T-helper 17 cell (primary cell): Measurements from ENCODE around the gene GRID1. TPM values are rescaled to one million over a fixed set of nuclear protein-coding genes. Genes with fewer than 3 reads are reported as not detected.
"Not testable (repeated sequence)": the region's sequence is repeated elsewhere in the genome, so short reads cannot be mapped to it uniquely, and the experiment has no call there.

Source experiments
- ATAC-seq: fragments of 150-1000 bp; cut with Tn5 transposase; 2 replicates; pipeline ENCODE4 v1.10.0; 2021; ENCODE audit warnings: mild to moderate bottlenecking, moderate library complexity
- DNase-seq, 3 donors: peaks; one replicate each; pipeline versions ENCODE4 v3.0.0 to v3.0.0-alpha.2; 2020 to 2021
- H3K9me3 ChIP-seq: one replicate; pipeline ENCODE4 v1.7.0; 2013; ENCODE audit warnings: low read length, mild to moderate bottlenecking; ENCODE audit not compliant: control insufficient read depth, poor library complexity, severe bottlenecking
- H3K27ac Mint-ChIP-seq: one replicate; pipeline ENCODE4 v1.8.0; 2022; ENCODE audit warnings: mild to moderate bottlenecking, moderate library complexity, mixed read lengths
- H3K27me3 Mint-ChIP-seq: one replicate; pipeline ENCODE4 v1.8.0; 2022; ENCODE audit warnings: mixed read lengths
- H3K36me3 Mint-ChIP-seq: one replicate; pipeline ENCODE4 v1.8.0; 2022; ENCODE audit warnings: low read depth, mixed read lengths
- H3K4me1 Mint-ChIP-seq: one replicate; pipeline ENCODE4 v1.8.0; 2022; ENCODE audit warnings: mild to moderate bottlenecking, mixed read lengths
- H3K4me3 Mint-ChIP-seq: one replicate; pipeline ENCODE4 v1.8.0; 2022; ENCODE audit warnings: mild to moderate bottlenecking, moderate library complexity, mixed read lengths
- total RNA-seq, 4 donors: library from RNA in 2 of 4; stranded (reverse) in 2 of 4; gene quantifications; one replicate each; pipeline ENCODE4 v1.2.3 and lab custom pipeline; 2022 to 2026

Gene GRID1
- total RNA-seq, 2 donors from 2014 or later: not detected

GRCh38 chr10:85741626-85742300, 624.8 kb downstream of the GRID1 start:
- Mint-ChIP-seq H3K4me1 (no peaks in the 10 kb centered on the region), H3K36me3 (no peaks in the 10 kb centered on the region), H3K27ac (peak overlapping the region; percentile 12), H3K4me3 (peak overlapping the region; percentile 43), H3K27me3 (no peaks in the 10 kb centered on the region)
- H3K9me3 ChIP-seq: no peaks in the 10 kb centered on the region
- ATAC-seq (peak; percentile 51), DNase-seq (no peak)

DNA sequence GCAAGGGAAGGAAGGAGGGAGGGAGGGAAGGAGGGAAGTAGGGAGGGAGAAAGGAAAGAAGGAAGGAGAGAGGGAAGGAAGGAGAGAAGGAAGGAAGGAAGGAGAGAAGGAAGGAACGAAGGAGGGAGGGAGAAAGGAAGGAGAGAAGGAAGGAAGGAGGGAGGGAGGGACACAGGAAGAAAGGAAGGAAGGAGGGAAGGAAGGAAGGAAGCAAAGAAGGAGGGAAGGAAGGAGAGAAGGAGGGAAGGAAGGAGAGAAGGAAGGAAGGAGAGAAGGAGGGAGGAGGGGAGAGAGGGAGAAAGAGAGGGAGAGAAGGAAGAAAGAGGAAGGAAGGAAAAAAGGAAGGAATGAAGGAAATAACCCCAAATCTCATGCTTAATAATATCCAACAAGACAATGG, 630.6 kb downstream of the GRID1 start:
- H3K4me1 Mint-ChIP-seq: no peaks in the 10 kb centered on the region
- H3K27ac Mint-ChIP-seq: no peak overlapping the region
- DNase-seq (no peak), ATAC-seq (no peak)
- no peaks in the 10 kb centered on the region for H3K9me3 ChIP-seq
- no peak overlapping the region for H3K4me3 Mint-ChIP-seq
- H3K36me3 Mint-ChIP-seq: peaks cover 2% of the 10 kb centered on the region
- H3K27me3 Mint-ChIP-seq: peaks cover 6% of the 10 kb centered on the region

DNA sequence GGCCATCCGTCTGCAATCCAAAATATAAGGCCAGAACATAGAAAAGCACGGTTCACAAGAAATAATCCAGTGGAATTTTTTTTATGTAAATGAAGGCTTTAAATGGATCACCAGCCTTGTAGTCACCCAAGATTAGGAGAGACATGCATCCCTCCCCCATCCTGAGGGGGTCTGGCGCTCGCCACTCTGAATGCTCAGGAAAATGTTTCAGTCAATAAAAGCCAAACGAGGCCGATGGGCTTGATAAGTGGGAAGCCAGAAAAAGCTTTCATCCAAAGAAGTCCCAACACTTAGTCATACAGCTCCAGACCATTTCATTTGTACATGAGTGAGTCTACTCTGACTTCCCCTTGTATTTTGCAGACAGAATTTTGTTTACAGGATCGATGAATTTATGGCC, 631.8 kb downstream of the GRID1 start:
- ATAC-seq (no peak), DNase-seq (no peak)
- H3K27me3 Mint-ChIP-seq: peaks cover 6% of the 10 kb centered on the region
- no peak overlapping the region for H3K27ac Mint-ChIP-seq
- H3K9me3 ChIP-seq: no peaks in the 10 kb centered on the region
- H3K4me1 Mint-ChIP-seq: no peaks in the 10 kb centered on the region
- H3K36me3 Mint-ChIP-seq: peaks cover 2% of the 10 kb centered on the region
- H3K4me3 Mint-ChIP-seq: no peak overlapping the region

DNA sequence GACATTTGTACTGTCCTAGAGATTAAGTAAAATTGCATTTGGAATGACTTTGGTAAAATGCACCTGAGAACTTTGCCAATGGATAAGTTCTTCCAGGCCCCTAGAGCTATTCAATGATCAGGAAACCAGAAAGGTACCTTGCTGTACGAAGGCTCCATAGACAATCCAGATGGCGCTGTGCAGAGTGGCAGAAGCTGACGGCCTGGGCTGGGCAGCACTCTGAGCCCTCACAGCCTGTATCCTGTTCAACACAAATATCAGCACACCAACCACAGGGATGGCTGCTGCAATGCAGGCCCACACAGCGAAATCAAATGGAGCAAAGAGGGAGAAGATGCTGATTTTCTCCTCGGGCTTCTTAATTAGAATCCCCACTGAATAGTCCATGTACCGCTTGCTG, 642.4 kb downstream of the GRID1 start:
- H3K9me3 ChIP-seq: no peaks in the 10 kb centered on the region
- DNase-seq (no peak), ATAC-seq (no peak)
- Mint-ChIP-seq H3K36me3 (no peaks in the 10 kb centered on the region), H3K4me1 (no peaks in the 10 kb centered on the region), H3K27ac (no peak overlapping the region), H3K4me3 (no peak overlapping the region), H3K27me3 (no peaks in the 10 kb centered on the region)

GRCh38 chr10:85720931-85721590, 645.5 kb downstream of the GRID1 start:
- H3K9me3 ChIP-seq: no peaks in the 10 kb centered on the region
- no peaks in the 10 kb centered on the region for H3K4me1 Mint-ChIP-seq
- H3K27me3 Mint-ChIP-seq: peaks cover 5% of the 10 kb centered on the region
- ATAC-seq (no peak), DNase-seq (no peak)
- no peak overlapping the region for H3K4me3 Mint-ChIP-seq
- no peak overlapping the region for H3K27ac Mint-ChIP-seq
- no peaks in the 10 kb centered on the region for H3K36me3 Mint-ChIP-seq

- DNase-seq: no peak
- no peaks in the 10 kb centered on the region for H3K4me1 Mint-ChIP-seq
- H3K36me3 Mint-ChIP-seq: no peaks in the 10 kb centered on the region
- peaks cover 5% of the 10 kb centered on the region for H3K27me3 Mint-ChIP-seq
- no peak overlapping the region for H3K27ac Mint-ChIP-seq
- no peak overlapping the region for H3K4me3 Mint-ChIP-seq
- no peaks in the 10 kb centered on the region for H3K9me3 ChIP-seq
- ATAC-seq: no peak
These were observed 647.2 kb downstream of the GRID1 start for GRCh38 chr10:85719408-85719807.

DNA sequence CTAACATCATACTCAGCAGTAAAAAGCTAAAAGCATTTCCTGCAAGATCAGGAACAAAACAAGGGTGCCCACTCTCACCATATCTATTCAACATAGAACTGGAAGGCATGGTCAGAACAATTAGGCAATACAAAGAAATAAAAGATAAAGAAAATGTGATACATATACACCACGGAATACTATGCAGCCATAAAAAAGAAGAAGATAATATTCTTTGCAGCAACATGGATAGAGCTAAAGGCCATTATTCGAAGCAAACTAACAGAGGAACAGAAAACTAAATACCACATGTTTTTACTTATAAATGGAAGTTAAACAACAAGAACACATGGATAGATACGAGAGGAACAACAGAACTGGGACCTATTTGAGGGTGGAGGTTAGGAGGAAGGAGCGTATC, 652.7 kb downstream of the GRID1 start:
- ATAC-seq (no peak), DNase-seq (no peak)
- H3K4me3 Mint-ChIP-seq: no peak overlapping the region
- no peaks in the 10 kb centered on the region for H3K36me3 Mint-ChIP-seq
- H3K4me1 Mint-ChIP-seq: no peaks in the 10 kb centered on the region
- no peaks in the 10 kb centered on the region for H3K9me3 ChIP-seq
- no peak overlapping the region for H3K27ac Mint-ChIP-seq
- peaks cover 5% of the 10 kb centered on the region for H3K27me3 Mint-ChIP-seq

- Mint-ChIP-seq H3K4me1 (no peaks in the 10 kb centered on the region), H3K4me3 (no peak overlapping the region), H3K36me3 (no peaks in the 10 kb centered on the region), H3K27me3 (peaks cover 9% of the 10 kb centered on the region), H3K27ac (no peak overlapping the region)
- DNase-seq: no peak
- no peak for ATAC-seq
- no peaks in the 10 kb centered on the region for H3K9me3 ChIP-seq
These were observed 663.8 kb downstream of the GRID1 start for GRCh38 chr10:85702768-85703167.

DNA sequence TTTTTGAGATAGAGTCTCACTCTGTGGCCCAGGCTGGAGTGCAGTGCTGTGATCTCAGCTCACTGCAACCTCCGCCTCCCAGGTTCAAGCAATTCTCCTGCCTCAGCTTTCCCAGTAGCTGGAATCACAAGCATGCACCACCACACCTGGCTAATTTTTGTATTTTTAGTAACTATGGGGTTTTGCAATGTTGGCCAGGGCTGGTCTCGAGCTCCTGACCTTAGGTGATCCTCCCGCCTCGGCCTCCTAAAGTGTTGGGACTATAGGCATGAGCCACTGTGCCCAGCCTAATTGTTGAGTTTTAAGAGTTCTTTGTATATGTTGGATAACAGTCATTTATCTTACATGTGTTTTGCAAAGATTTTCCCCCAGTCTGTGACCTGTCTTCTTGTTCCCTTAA, 667.5 kb downstream of the GRID1 start:
- not testable (repeated sequence) for DNase-seq, H3K9me3 ChIP-seq, H3K36me3 Mint-ChIP-seq, H3K27ac Mint-ChIP-seq, ATAC-seq, H3K4me3 Mint-ChIP-seq, H3K4me1 Mint-ChIP-seq
- H3K27me3 Mint-ChIP-seq: peaks cover 14% of the 10 kb centered on the region

DNA sequence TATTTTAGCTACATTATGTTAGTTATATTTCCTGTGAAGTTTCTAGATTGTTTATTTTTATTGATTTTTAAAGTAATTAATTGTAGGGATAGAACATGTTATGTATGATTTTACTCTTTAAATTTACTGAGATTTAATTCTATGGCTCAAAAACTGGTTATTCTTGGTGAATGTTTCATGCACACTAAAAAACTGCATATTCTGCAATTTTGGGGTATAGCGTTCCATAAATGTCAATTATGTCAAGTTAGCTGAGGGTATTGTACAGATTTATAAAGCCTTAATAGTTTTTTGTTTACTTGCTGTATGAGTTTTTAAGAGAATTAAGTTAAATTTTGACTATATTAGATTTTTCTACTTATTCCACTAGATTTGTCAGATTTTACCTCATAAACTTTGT, 669.7 kb downstream of the GRID1 start:
- Mint-ChIP-seq H3K4me1 (no peaks in the 10 kb centered on the region), H3K27ac (no peak overlapping the region), H3K36me3 (no peaks in the 10 kb centered on the region), H3K27me3 (peaks cover 17% of the 10 kb centered on the region), H3K4me3 (no peak overlapping the region)
- DNase-seq (no peak), ATAC-seq (no peak)
- no peaks in the 10 kb centered on the region for H3K9me3 ChIP-seq

DNA sequence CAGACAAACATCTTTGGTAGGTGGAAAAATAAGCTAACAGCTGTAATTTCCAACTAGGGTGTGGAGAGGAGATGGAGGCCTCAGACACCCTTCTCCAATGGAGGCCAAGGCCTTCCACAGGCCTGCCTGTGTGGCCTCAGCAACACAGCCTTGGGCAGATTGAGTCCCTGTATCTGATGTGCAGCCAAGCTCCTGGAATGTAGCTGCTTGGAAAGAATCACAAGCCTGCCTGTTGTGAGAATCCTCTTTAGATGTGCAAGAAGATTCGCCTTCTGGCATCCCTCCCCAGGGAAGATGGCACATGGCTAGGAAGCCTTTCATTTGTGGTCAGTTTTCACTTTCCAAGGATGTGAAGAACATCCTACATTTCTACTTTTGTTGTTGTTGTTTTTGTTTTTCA, 684.0 kb downstream of the GRID1 start:
- ATAC-seq: no peak
- no peak overlapping the region for H3K27ac Mint-ChIP-seq
- no peak overlapping the region for H3K4me3 Mint-ChIP-seq
- no peaks in the 10 kb centered on the region for H3K4me1 Mint-ChIP-seq
- DNase-seq: no peak
- H3K27me3 Mint-ChIP-seq: peaks cover 10% of the 10 kb centered on the region
- no peaks in the 10 kb centered on the region for H3K36me3 Mint-ChIP-seq
- no peaks in the 10 kb centered on the region for H3K9me3 ChIP-seq

GRCh38 chr10:85679710-85680109, 686.9 kb downstream of the GRID1 start:
- DNase-seq: no peak
- no peaks in the 10 kb centered on the region for H3K4me1 Mint-ChIP-seq
- H3K4me3 Mint-ChIP-seq: no peak overlapping the region
- H3K27ac Mint-ChIP-seq: no peak overlapping the region
- peaks cover 2% of the 10 kb centered on the region for H3K36me3 Mint-ChIP-seq
- no peak for ATAC-seq
- peaks cover 18% of the 10 kb centered on the region for H3K27me3 Mint-ChIP-seq
- no peaks in the 10 kb centered on the region for H3K9me3 ChIP-seq

GRCh38 chr10:85679061-85679460, 687.5 kb downstream of the GRID1 start:
- DNase-seq (no peak), ATAC-seq (no peak)
- no peaks in the 10 kb centered on the region for H3K9me3 ChIP-seq
- Mint-ChIP-seq H3K36me3 (peaks cover 2% of the 10 kb centered on the region), H3K27ac (no peak overlapping the region), H3K4me3 (no peak overlapping the region), H3K27me3 (peaks cover 18% of the 10 kb centered on the region), H3K4me1 (no peaks in the 10 kb centered on the region)

- ATAC-seq (no peak), DNase-seq (no peak)
- no peak overlapping the region for H3K27ac Mint-ChIP-seq
- no peak overlapping the region for H3K4me3 Mint-ChIP-seq
- H3K9me3 ChIP-seq: no peaks in the 10 kb centered on the region
- H3K36me3 Mint-ChIP-seq: peaks cover 6% of the 10 kb centered on the region
- no peaks in the 10 kb centered on the region for H3K4me1 Mint-ChIP-seq
- peaks cover 11% of the 10 kb centered on the region for H3K27me3 Mint-ChIP-seq
These were observed 691.7 kb downstream of the GRID1 start for GRCh38 chr10:85674851-85675250.
